HG02943 (cell line): ENCODE results near the gene YOD1.

Source experiments
- ATAC-seq: cut with Tn5 transposase; IDR thresholded peaks from one replicate; pipeline ENCODE4 v1.9.1; 2021; ENCODE audit warnings: mild to moderate bottlenecking, low read depth, moderate library complexity; ENCODE audit not compliant: unreplicated experiment

The YOD1 gene

GRCh38 chr1:207051191-207051943, at the start of gene YOD1:
TSS of gene YOD1 (minus strand) at chr1:207051208. CDS start at chr1:207051030, 178 bp downstream.
- no peak for ATAC-seq

DNA sequence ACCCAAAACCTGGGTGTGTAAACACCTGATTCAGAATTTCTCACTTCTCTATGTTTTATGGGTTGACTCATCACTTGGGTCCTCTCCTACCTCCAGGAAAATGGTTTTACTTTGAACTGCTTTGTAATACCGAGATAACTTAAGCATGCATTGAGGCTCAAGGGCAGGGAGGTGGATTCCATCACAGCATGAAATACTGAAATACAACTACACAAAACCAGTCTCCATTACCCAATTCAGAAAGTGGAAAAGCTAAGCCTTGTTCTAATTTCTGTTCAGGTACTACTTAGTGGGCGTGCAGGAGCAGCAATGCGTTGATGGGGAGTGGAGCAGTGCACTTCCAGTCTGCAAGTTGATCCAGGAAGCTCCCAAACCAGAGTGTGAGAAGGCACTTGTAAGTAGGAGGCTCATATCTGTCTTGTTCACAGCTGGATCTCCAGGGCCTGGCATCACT, 46.9 kb upstream of the YOD1 start:
- no peak for ATAC-seq

GRCh38 chr1:207093944-207094343, 42.9 kb upstream of the YOD1 start:
- no peak for ATAC-seq

GRCh38 chr1:207091200-207091908, 40.3 kb upstream of the YOD1 start:
- no peak for ATAC-seq

DNA sequence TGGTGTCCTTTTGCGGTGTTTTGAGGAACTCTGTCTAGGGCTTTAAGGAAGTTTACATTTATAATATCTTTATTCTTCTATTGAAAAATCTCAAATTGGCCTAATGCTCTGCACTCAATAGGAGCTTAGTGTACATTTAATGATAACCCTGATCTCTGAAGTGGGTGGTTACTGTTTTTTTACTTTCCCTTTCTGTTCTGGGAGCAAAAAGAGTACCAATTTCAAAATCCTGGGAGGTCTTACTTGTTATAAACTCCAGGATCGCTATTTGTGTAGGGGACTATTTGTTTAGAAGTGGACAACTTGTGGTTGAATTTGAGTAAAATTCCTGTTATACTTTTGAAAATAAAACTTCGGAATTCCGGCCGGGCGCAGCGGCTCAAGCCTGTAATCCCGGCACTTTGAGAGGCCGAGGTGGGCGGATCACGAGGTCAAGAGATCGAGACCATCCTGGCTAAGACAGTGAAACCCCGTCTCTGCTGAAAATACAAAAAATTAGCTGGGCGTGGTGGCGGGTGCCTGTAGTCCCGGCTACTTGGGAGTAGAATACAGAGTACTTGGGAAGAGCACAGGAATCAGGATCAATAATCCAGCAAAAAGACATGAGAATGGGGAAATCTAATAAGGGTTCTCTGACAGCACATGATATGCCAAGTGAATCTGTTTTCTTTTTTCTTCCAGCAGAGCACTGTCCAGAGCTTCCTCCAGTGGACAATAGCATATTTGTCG, 38.8 kb upstream of the YOD1 start:
- ATAC-seq, result no peak

DNA sequence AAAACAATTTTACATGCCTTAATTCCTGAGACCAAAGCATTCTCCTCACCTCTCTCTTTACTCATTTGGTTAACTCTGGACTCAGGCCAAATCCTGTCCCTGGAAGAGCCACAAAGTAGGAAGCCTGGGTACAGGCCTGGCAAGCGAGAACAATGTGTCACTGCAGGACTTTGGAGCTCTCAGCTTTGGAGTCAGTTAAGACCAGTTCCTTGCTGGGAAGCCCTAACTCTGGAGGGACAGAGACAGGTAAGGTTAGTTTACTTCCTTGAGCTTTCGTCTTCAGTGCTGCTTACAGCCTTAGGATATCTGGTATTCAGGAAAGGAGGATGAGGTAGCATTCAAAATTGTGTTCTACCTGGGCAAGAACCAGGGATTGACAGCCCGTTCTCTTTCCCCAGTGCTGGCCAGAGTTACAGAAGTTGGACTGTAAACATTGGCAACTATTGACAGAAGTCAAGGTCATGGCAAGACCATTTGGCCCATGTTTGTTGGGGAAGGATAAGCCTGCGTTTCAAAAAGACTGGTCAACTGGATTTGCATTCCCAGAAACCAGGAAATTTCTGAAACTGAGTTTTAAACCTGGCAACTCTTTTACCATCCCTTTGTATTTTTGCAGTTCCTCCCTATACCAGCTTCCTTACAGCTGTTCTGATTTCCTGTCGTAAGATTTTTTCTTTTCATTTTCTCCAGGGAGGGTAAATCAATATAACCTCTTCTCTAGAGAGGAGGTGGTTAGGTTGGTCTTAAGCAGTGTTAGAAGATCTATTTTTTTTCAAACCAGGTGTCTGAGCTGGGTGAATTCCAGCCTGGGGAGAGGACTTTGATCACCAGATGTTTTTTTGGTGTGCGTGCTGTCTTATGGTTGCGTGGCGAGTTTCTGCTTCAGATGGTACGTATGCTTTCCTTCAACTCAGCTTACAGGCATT, 38.0 kb upstream of the YOD1 start, which contains the start of gene C4BPB:
TSS of gene C4BPB (plus strand) at position 160 of the 926 bp plus-strand sequence. CDS start at position 832, 672 bp downstream.
- no peak for ATAC-seq

GRCh38 chr1:207088161-207088560, 37.2 kb upstream of the YOD1 start:
- ATAC-seq, result no peak

DNA sequence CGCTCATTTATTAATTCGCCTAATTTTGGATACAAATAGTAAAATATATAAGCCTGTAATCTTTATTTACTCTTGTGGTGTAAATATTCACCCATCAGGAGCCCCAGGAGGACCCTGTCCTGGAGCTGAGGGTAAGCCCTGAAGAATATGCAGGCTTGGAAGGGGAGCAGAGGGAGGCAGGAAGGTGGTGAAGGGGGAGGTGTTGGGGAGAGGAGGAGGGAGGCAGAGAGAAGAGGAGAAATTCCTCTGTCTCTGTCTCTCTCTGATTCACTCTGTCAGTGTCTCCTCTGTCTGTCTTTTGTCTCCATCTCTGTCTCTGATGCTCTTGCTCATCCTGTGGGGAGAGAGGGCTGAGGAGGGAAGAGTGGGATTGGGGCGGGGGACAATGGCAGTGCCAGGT, 34.9 kb upstream of the YOD1 start:
- no peak for ATAC-seq

DNA sequence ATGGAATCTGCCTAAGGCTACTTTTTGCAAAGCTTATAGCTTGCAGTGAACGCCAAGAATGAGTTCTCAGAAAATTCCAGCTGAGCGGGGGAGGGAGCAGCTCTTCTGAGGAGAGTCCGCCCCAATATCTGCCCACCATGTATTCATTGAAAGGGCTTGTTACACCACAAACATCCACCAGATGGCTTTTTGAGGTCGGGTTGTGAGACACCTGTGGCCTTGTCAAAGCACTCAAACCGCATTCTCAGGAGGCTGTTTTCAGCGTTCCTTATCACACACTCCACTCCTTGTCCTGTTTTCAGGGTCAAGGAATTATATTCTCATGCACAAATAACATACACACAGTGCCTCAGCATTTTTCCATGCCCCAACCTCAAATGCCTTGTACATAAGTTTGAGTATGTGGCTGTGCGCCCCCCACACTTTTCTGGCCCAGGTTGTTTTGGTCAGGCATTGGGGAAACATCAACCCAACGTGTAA, 33.7 kb upstream of the YOD1 start:
- ATAC-seq, result no peak

DNA sequence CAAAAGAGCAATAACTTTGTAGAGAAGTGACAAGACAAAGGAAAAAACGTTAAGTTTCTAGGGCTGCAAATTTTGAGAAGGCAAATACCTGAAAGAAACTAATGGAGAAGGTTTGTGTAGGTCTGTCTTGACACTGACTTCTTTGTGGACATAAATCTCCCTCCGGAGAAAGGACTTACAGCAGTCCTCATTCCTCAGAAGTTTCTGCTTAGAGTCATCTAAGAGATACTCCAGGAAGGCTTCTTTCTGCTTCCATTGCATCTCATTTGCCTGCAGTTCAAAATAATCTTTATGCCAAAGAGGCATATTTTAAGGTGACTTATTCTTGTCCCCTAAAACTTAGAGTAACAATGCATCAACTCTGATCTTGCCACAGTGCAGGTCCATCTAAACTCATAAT, 33.2 kb upstream of the YOD1 start:
- ATAC-seq, result no peak

GRCh38 chr1:207081806-207082205, 30.8 kb upstream of the YOD1 start:
- ATAC-seq, result no peak

DNA sequence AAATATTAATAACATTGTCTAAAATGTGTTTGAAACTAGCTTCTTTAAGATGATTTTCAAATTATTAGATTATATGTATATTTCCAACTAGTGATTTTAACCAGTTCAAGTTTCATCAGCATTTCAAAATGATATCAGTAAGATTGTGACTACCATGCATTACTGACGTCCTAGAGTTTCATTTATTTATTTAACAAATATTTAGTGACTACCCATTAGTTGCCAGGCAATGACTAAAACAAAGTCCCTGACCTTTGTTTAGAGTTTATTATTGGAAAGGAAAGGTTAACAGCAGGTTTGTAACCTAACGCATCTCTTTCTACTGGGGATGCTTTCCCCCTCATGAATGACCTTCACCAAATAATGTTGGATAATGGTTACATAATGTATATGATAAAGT, 30.1 kb upstream of the YOD1 start:
- no peak for ATAC-seq

DNA sequence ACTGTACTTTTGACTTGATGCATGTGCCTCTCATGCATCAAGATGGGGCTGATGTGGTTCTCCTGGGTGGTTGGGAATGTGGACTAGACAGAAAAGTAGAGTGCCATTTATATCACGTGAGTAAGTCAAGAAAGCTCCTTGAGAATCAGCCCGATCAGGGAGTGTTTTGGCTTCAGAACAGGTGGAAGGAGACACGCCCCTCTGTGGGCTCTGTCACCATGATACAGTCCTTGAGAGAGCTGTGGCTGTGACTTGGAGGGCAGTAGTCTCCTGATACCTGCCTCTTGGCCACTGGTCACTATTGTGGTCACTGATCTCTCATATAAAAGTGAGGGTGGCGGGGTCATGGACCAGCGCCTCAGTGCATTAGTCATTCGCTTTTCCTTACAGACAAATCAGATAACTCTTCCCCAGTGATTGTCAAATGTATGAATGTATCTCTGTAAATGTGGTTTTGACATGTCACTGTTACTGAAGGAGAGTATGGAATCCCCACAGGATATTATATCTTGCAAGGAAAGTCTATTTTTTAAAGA, 28.8 kb upstream of the YOD1 start:
- ATAC-seq, result no peak

DNA sequence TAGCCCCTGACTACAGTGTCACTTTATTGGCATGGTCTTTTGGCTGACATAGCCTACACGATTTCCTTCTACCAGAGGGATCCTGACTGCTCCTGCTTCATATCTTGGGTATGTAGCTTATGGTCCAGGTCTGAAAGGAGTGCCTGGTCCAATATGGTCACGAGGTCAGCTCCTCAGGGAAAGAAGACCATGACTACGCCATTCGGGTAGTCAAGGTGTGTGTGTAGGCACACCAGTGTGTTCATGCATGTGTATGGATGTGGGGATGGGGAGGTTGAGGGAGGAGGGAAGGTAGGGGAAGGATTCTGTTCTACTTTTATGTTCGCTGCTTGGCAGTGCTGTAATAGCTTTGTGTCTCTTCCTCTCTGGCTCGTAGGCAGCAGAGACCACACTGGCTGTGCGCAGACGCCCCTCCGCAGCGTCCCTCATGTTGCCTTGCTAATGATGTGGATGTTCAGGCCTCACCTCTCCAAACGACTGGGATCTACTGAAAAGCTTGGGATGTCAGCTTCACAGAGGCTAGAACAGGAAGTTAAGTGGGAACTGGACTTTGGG, 27.6 kb upstream of the YOD1 start:
- ATAC-seq, result no peak

- no peak for ATAC-seq
Observed at GRCh38 chr1:207077470-207078377, 26.7 kb upstream of the YOD1 start.

DNA sequence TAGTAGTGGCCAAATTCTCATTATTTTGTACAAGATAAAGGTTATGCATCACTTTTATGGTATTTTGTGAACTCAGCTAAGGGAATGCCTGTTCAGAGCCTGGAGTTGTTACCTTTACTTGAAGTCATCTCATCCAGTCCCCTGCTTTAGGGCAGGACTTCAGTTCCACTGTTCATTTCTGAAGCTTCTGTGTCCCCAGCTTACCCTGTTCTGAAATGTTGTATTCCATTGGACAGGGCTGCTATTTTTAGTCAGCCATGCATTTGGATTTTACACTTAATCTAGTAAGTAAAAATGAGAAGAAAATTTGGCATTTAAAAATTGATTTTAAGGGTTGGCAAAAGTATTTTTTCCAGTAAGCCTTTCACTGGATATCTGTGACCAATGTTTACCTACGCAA, 26.0 kb upstream of the YOD1 start:
- no peak for ATAC-seq

- no peak for ATAC-seq
Observed at GRCh38 chr1:207076181-207076955, 25.4 kb upstream of the YOD1 start.
